Measurements from ENCODE around the gene NPC1.
"Not testable (repeated sequence)": the region's sequence is repeated elsewhere in the genome, so short reads cannot be mapped to it uniquely, and the experiment has no call there.

Gene NPC1

DNA sequence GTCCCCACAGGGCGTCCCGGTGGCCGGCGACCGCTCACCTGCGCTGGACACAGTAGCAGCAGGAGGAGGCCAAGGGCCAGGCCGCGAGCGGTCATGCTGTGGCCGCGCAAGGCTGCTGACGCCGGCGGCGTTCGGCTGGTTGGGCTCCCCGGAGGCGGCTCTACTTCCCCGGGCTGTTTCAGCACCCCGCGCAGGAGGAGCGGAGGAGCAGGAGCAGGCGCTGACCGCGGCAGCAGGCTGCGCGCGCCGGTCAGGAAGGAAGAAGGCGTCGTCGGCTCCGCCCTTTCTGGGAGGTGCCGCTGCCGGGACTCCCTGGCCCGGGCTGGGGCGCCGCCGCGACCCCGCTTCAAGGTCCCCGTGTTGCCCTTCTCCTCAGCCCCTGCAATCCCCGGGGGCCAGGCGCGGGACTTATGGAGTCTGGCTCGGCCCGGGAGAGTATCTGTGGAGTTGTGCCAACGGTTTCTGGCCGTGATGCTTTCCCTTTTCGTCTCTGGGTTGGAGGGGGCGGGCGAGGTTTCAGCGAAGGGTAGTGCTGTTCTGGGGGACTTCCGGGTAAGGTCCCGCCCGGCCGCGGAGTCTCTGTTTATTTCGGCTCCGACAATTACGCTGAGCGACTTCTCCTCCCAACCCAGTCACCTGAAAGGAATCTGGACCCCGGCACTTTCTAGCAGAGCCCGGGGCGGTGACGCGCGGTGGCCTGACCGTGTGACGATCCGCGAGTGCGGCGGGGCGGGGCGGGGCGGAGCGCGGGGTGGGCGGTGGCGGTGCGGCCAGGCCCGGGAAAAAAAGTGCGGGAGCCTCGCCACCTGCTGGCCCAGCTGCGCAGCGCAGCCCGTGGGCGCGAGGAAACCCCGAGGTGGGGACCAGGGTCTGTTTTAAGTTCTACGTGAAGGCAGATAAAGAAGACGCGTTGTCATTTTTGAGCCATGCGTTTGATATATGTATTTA lies at the start of gene NPC1:
TSS of gene NPC1 (minus strand) at position 258 of the 948 bp plus-strand sequence. CDS start at position 95, 163 bp downstream.
- peak; percentile 87 to 88 for DNase-seq (ENCODE audit: low read depth in 2 of 2)

DNA sequence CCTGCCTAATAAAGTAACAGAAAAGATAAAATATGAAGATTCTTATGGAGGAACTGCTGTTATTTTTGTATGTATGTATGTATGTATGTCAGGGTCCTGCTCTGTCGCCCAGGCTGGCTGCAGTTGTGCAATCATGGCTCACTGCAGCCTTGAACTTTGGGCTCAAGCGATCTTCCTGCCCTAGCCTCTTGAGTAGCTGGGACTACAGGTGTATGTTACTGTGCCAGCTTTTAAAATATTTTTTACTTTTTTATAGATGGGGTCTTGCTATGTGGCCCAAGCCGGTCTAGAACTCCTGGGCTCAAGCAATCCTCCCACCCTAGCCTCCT lies 49.7 kb upstream of the NPC1 start:
- no peak for DNase-seq (ENCODE audit: low read depth in 2 of 2)

DNA sequence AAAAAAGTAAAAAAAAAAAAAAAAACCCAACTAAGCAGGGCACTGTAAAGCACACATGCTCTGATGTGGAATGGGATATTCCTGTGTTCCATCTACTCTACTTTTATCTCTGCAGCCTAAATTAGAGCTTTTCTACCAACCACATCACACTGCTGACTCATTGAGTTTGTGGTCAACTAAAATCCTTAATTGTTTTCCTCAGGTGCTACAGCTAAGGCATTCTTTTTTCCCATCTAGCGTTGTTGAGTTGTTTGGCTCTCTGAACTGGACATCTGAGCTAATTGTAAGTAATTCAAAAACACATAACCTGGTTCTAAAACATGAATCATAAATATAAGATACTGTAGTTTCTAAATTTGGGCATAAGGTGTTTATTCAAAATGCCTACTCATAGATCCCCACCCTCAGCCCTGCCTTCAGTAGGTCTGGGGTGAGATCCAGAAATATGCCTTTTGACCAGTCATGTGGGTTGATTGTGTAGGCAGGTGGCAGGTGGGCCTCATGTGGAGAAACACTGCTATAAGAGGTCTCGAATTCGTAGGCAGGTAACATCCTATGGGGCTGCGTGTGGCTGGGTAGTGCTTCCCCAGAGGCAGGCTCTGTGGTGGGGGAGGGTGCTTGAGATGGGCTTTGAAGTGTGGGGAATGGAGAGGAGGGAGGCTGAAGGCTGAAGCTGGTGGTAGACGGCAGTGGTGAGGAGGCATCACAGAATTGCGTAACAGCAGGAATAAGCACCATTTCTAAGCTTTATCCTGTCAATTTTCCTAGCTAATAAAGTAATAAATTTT lies 49.2 kb upstream of the NPC1 start:
- no peak for DNase-seq (ENCODE audit: low read depth in 2 of 2)

DNA sequence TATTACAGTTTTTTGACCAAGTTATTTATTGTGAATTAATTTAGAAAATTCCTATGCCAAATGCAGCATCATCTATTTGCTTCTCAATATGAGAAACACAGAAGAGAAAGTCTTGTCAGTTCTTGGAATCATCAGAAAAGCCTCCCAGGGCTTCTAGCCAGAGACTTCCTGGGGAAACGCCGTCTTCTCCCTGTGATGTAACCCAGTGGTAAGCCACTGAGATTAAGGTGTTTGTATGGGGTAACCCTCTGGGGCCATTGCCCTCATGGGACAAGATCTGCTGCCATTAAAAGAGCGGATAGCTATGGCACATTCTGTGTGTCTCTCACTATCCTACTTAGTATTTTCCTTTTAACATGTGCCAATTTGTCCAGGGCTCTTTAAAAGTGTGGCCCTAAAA lies 48.4 kb upstream of the NPC1 start:
- no peak for DNase-seq (ENCODE audit: low read depth in 2 of 2)

DNA sequence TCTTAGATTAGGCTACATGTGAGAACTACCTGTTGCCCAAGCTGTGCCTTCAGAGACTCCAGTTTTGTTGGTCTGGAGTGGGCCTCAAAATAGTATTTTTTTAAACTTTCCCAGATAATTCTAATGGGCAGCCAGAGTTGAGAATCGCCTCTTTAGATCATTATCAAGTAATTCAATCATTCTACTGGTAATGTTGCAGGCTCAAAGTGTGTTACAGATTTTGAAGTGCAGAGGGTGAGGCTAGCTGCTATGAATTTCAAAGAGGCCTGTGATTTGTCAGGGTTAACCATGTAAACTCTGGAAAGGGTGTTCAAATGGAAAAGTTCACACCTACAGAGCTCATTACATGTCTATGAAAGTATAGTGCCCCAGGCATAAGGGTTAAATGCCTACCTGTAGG lies 46.3 kb upstream of the NPC1 start:
- no peak for DNase-seq (ENCODE audit: low read depth in 2 of 2)

DNA sequence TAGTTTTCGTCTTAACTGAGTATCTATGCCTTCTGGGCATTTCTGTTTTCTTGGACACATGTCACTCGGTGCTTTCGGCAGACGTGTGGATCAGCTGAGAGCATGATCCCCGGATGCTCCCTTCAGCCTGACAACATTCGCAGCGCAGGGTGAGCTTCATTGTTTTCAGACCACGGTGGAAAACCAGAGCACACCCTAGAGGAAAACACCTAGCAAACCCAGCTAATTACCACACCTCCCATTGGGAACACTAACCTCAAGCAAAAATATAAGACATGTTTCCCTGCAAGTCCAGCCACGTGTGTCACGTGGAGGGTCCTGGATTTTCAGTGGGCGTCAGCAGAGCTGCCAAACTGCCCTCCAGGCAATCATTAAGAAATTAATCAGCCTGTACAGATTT lies 45.4 kb upstream of the NPC1 start:
- no peak for DNase-seq (ENCODE audit: low read depth in 2 of 2)

DNA sequence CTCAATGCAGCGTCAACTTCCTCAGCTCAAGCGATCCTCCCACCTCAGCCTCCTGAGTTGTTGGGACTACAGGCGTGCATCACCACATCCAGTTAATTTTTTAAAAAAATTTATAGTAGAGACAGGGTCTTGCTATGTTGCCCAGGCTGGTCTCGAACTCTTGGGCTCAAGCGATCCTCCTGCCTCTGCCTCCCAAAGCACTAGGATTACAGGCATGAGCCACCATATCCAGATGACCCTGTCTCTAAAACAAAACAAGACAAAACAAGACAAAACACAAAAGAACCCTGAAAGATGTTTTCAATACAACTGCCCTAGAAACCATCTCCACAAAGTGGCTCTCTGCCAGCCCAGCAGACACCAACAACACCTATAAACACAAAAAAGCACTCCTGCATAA lies 45.0 kb upstream of the NPC1 start:
- no peak for DNase-seq (ENCODE audit: low read depth in 2 of 2)

DNA sequence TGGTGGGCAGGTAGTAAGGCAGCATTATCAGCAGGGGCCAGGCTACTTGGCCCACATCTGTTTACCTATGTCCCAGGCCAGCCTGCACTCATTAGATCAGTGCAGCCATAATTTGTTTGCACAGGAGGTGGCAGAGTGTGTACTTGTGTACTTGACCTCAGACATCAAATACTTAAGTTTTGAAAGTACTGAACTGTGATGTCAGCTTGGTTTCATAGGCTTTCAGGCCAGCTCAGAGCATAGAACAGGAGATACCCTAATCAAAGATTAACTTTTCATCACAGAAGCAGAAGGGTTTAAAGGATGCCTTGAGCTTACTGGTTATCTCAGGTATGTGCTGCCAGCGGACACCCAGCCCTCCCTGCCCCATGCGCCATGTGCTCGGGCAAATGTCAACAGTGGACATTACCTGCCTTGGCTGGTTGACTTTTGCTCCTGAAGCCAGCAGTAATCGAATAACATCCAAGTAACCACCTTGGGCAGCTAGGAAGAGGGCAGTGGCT lies 43.2 kb upstream of the NPC1 start:
- no peak for DNase-seq (ENCODE audit: low read depth in 2 of 2)

DNA sequence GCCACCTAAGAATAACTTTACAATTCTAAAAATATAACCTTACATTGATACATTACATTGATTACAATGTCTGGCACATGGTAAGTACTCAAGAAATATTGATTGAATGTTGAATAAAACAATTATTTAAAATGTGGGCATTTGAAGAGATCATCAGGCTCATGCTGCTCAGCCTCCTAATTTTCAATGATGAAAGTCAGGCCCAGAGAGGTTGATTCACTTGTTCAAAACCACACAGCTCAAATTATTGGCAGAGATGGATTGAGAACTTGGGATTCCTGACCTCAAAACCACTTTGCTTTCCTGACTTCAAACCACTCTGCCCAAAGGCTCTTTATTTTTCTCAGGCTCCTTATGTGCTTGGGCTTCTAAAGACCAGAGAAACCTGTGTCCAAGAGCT lies 41.7 kb upstream of the NPC1 start:
- no peak for DNase-seq (ENCODE audit: low read depth in 2 of 2)

DNA sequence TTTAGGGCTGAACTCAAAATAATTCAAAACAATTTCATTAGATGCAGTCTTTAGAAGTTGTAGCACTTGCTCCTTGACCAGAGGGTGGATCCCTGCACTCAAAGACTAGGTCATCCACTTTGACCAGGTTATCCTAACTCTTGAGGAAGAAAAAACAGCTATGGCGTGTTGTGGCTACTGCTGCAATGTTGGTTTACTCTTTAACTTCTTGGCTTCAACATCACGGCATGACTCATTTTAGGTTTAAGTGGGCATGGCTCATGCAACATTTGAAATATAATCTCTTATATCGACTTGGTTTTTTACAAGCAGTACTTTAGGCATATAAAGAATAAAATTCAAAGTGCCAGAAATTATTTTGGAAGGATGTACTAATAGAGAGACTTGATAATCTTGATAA lies 41.0 kb upstream of the NPC1 start:
- no peak for DNase-seq (ENCODE audit: low read depth in 2 of 2)

DNA sequence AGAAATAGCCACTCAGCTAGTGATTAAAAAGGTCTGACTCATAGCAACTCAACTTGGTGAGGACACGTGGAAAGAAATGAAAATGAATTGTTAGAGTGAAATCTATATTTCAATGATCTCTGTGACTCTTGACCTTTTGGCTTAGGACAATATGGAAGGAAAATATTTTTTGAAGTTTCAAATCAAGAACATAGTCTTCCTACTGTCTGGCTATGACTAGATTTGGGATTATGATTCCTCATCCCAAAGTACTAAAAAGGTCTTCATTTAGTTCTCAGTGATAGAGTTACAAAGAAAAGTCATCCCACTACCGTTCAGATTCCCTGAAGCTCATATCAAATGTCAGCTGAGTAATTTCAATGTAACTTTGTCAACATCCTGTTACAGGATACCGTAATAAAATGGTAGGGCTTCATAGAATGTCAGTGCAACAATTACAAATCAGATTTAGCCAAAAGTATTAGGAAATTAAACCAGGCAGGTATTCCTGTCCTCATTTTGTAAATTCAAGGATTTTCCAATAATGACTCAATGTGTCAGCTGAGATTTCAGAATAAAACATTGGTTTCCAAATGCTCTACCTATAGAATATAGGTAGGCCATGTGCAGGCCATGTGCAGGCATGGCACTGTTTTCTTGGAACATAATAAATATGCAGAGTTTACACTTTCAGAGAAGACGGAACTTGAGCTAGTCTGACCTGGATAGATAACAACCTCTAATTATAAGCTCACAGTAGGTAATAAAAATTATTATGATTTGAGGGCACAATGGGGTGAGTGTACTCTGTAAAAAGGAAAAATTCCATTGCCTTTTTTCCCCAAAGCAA lies 40.4 kb upstream of the NPC1 start:
- DNase-seq (ENCODE audit: low read depth in 2 of 2) = no peak

DNA sequence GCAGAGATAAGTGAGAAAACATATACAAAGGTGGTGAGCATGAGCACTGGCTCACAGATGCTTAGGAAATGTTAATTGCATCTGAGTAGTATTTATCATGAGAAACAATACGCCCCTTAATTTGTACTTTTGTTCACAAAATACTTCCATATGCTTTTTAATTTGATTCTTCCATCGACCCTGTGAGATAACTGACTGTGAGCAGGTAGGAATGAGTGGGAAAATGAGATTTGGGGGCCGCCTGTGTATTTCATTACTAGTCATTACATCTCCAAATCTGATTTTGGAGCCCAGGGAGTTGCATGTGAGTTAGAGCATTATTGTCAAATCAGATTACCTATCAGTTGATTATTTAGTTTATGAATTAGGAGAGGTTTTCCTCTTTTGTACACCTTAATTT lies 36.7 kb upstream of the NPC1 start:
- no peak for DNase-seq (ENCODE audit: low read depth in 2 of 2)

DNA sequence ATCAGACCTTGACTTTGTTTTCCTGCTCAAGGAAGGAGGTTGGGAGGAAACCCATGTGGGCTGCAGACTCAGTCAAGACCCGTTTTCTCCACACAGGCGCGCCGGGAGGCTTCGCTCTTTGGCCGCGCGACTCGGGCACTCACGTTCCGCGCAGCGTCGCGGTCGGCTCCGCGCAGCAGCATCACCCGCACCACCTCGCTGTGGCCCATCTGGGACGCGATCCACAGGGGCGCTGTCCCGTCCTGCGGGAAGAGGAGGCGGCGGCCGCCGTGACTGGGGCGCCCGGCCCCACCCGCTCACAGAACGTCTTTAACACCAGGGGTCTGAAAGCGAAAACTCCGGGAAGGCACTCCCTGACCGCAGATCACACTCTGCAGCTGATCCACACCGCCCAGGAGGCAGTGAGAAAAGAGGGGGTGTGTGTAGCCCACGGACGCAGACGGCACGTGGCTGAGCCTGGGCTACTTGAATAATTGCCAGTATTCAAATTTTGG lies 33.1 kb upstream of the NPC1 start:
- DNase-seq (ENCODE audit: low read depth in 2 of 2) = no peak

DNA sequence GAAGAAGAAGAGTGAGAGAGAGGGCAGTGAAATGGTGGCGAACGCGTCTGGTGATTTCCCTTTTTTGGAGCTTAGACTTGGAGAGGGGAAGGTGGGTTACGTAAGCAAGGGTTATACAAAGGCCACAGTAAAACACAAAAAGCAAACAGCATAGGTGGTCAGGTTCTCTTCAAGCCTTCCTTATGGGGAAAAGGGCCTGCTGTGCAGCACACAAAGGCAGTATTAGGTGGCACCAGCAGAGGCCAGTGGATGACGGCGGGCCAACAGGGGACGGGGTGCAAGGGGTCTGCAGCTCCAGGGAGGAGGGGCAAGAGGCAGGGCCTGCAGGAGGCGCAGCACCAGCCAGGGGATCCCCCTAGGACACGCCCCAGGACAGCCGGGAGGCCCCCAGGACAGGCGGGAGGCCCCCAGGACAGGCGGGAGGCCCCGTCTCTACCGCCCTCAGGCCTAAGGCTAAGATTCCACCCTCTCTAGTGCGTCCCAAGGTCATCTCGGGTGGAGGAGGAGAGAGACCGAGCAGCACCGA lies 32.6 kb upstream of the NPC1 start:
- no peak for DNase-seq (ENCODE audit: low read depth in 2 of 2)

DNA sequence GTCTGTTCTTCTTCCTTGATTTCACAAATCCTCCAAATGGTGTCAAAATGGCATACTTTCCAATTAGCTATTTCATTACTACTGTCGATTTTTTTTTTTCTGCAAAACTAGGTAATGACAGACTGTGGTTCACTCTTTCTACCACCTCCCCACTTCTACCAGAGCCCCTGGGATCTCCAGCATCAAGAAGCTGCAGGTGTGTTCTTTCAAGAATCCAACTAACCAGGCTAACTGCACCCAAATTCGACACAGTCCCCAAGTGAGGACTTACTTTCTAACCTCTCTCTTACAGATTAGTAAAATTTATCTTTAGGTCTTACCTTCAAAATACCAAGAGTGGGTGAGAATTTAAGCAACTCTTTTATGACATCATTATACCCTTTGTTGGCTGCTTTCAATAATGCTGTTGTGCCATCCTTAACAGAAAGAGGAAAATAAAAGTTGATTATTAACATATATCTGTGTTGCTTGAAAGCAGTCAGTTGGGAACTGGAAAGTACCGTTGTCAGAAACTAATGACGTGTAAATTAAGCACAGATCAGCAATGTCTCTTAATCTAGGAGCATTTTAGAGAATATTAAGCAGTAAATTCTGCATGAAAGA lies 31.2 kb upstream of the NPC1 start:
- no peak for DNase-seq (ENCODE audit: low read depth in 2 of 2)

DNA sequence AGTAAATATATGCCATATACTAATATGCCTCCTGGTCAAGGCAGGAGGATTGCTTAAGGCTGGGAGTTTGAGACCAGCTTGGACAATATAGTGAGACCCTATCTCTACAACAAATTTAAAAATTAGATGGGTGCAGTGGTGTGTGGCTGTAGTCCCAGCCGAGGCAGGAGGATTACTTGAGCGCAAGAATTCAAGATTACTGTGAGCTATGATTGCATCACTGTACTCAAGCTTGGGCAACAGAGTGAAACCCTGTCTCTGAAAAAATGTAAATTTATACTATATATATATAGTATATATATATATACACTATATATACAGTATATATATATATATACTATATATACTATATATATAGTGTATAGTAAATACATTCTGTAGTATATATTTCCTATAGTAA lies 30.0 kb upstream of the NPC1 start:
- no peak for DNase-seq (ENCODE audit: low read depth in 2 of 2)

DNA sequence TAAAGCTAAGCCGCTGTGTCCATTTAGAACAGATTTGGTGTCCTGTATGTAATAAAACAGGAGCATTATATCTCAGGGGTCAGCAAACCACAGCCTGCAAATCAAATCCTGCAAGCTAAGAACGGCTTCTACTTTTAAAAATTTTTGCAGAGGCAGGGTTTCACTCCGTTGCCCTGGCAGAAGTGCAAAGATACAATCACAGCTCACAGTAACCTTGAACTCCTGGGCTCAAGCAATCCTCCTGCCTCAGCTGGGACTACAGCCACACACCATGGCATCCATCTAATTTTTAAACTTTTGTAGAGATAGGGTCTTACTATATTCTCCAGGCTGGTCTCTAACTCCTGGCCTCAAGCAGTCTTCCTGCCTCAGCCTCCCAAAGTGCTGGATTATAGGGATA lies 28.6 kb upstream of the NPC1 start:
- DNase-seq (ENCODE audit: low read depth in 2 of 2) = no peak

DNA sequence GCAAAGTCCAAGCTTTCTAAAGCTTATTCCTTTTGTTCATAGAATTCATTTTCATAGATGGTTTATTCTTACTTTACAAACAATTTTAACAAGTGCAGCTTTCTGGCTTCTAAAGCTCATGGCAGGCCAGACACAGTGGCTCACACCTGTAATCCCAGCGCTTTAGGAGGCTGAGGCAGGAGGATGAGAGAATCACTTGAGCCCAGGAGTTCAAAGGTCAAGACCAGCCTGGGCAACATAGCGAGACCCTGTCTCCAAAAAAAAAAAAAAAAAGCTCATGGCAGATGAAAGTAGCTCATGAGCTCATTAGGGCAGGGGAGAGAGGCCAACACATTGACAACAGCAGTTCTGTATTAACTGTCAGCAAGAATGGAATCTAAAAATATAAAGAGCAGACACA lies 28.1 kb upstream of the NPC1 start:
- no peak for DNase-seq (ENCODE audit: low read depth in 2 of 2)

DNA sequence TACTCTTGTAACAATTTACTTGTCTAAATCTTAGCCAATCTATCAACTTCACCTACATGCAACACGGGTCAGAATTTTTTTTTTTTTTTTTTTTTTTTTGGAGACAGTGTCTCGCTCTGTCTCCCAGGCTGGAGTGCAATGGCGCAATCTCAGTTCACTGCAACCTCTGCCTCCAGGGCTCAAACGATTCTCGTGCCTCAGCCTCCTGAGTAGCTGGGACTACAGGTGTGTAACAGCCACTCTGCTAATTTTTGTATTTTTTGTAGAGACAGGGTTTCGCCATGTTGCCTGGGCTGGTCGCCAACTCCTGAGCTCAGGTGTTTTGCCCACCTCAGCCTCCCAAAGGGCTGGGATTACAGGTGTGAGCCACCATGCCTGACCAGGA lies 26.8 kb upstream of the NPC1 start:
- not testable (repeated sequence) for DNase-seq (ENCODE audit: low read depth in 2 of 2)

DNA sequence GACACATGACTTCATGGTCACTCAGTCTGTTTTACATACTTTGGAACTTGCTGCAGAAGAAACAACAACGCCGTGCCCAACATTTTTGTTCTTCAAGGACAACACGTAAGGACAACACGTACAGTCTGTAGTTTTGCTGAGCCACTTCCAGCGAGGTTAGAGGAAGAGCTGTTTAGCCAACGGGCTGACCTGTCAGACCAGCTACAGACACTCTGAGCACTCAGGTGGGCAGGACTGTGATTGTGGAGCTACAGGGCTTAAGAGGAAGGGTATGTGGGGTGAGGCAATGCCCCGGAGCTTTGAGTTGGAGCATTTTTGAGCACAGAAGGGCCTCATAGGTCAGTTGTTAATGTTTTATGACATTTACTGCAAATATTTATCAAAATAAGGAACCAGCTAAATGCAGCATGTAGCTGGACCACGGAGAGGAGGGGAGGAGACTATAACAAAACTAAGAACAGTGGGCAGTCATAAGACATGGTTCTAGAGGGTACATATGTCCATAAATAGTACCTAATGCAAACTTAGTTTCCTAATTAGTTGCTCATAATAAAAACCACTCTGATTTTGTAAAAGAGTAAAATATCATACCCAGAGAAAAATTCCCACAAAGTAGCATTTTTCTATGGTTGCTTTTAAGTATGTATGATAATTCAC lies 26.3 kb upstream of the NPC1 start:
- no peak for DNase-seq (ENCODE audit: low read depth in 2 of 2)

All from stimulated activated CD8-positive, alpha-beta memory T cell treated with anti-CD3 and anti-CD28 coated beads, Interleukin-2, amount 100 ng/mL, for 1 hour (primary cell).